ENCODE data around the gene ANKS1B.
"Not testable (repeated sequence)": the region's sequence is repeated elsewhere in the genome, so short reads cannot be mapped to it uniquely, and the experiment has no call there.

ANKS1B gene

DNA sequence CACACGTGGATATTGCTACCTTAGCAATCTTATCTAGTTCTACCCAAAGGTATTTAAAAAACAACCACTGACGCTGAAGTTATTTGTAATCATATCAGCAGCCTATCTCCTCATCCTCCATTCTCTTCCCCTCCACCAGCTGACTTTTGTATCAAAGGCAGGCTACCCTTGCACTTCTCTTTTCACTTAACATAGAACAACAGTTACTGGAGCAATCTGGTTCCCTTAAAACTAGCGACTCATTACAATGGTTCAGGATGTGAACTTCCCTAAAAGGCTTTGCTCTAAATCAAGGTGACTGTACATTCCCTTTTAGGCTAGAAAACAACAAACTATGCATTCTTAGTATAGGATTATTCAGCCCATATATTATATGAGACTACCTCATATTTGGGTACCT is 935.0 kb downstream of the ANKS1B start:
- no peak overlapping the region for H3K4me3 ChIP-seq (ENCODE audit: low read depth, low read length)
- TF ChIP-seq, protein P1, sequence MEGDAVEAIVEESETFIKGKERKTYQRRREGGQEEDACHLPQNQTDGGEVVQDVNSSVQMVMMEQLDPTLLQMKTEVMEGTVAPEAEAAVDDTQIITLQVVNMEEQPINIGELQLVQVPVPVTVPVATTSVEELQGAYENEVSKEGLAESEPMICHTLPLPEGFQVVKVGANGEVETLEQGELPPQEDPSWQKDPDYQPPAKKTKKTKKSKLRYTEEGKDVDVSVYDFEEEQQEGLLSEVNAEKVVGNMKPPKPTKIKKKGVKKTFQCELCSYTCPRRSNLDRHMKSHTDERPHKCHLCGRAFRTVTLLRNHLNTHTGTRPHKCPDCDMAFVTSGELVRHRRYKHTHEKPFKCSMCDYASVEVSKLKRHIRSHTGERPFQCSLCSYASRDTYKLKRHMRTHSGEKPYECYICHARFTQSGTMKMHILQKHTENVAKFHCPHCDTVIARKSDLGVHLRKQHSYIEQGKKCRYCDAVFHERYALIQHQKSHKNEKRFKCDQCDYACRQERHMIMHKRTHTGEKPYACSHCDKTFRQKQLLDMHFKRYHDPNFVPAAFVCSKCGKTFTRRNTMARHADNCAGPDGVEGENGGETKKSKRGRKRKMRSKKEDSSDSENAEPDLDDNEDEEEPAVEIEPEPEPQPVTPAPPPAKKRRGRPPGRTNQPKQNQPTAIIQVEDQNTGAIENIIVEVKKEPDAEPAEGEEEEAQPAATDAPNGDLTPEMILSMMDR (conservative IDR thresholded peaks at IDR 0.05; ENCODE audit: low read depth, low read length), result no peak
- no peak for DNase-seq (ENCODE audit: low read depth)

DNA sequence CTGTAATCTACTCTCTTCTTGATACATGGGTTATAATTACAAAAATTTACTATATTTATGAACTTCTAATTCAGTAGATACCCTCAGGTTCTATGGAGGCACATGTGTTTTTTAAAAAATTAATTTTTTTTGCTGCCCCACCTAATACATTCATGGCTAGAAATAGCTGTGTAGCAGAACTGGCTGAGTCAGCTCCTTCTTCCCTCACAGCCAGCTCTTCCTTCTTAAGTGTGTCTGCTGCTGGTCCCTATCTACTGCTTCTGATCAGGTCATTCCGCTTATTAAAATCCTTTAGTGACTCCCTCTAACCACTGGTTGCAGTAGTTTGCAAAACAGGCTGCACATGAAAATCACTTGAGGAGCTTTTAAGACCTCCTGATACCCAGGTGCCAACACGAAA is 939.6 kb downstream of the ANKS1B start:
- TF ChIP-seq, protein P1 (conservative IDR thresholded peaks at IDR 0.05; ENCODE audit: low read depth, low read length), result no peak
- DNase-seq (ENCODE audit: low read depth), result no peak
- H3K4me3 ChIP-seq (ENCODE audit: low read depth, low read length), result no peak overlapping the region

DNA sequence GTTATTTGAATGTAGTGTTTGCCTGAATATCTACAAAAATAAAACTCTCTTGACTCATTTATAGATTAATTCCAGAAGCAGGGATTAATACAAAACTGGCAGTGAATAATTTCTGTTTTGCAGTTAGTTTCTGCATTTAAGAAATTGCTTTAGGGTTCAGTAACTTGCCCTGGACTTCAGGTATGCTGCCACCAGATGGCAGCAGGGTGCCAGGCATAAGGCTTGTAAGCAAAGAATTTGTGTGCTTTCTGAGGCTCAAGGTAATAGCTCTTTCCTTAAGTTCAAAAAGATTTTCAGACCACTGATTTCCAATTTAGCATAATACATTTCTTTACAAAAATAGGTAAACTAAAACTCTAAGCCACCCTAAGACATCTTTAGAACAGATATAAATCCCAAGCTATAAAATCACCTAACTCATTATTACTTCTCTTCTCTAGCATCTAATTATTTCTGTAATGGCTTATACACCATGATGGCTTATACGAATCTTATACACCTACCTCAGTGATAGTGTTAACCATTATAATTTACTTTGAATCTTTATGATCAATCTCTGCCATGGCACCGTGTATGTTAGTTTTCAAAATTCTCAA is 941.3 kb downstream of the ANKS1B start:
- TF ChIP-seq, protein P1 (conservative IDR thresholded peaks at IDR 0.05; ENCODE audit: low read depth, low read length), result peak; percentile 97
- peak; percentile 81 for DNase-seq (ENCODE audit: low read depth)
- no peak overlapping the region for H3K4me3 ChIP-seq (ENCODE audit: low read depth, low read length)

DNA sequence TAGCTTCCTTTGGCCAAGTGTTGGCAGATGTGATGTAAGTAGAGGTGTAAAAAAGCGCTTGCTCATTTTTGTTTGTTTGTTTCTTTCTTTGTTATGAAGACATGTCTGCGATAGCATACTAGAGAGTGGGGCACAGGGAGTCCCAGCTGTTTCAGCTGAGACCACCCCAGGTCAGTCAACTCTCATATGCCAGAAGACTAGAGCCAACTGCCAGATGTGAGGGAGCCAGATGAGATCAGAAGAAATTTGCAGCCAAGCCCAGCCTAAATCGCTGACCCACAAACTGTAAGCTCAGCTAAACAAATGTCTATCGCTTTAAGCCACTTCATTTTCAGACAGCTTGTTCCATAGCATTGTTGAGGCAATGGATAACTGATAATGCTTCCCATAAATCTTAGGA is 942.5 kb downstream of the ANKS1B start:
- no peak overlapping the region for H3K4me3 ChIP-seq (ENCODE audit: low read depth, low read length)
- DNase-seq (ENCODE audit: low read depth), result no peak
- TF ChIP-seq, protein P1 (conservative IDR thresholded peaks at IDR 0.05; ENCODE audit: low read depth, low read length), result no peak

DNA sequence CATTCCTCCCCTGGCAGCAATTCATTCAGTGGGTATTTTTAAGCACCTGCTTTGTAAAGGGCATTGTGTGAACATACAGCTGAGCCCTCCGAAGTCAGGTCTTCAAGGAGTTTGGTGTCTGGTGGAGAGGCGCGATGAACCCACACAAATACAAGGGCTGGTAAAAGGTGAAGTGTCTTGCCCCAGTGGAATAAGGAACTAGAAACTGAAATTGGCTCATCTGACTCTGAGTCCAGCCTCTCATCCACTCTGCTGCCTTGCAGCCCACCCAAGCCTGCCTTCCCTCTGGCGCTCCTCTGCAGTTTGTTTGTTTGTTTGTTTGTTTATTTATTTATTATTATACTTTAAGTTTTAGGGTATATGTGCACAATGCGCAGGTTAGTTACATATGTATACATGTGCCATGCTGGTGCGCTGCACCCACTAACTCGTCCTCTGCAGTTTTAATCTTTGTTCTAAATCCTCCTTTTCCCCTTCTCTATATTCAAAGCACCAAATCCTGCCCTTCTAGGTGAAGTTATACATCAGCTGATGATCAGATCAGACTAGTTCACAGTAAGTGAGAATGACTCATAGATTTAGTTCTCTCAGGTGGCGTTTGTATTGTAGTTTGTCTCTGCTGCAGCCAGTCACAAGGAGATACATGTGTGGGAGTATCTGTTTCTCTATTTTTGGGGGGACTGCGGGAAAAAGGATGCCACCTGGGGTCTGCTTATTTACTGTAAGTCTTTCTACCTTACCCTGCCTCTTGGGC is 945.2 kb downstream of the ANKS1B start:
- no peak for DNase-seq (ENCODE audit: low read depth)
- H3K4me3 ChIP-seq (ENCODE audit: low read depth, low read length), result no peak overlapping the region
- TF ChIP-seq, protein P1 (conservative IDR thresholded peaks at IDR 0.05; ENCODE audit: low read depth, low read length), result no peak

DNA sequence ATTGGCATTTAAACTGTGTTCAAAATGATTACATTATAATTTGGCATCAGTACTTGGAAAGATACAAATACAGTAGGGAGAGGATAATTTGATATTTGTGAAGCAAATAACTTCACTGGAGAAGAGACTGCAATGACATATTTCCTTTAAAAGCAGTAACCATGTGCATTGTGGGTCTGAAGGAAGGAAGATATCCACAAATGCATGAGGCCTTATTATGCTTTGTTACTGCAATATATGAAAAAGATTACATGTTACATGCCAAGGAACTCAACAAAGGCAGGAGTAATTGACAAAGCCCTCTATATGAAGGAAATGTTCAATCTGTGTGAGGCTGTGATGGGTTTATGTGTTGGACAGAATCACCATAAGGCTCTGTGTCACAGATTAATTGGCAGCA is 948.2 kb downstream of the ANKS1B start:
- no peak overlapping the region for H3K4me3 ChIP-seq (ENCODE audit: low read depth, low read length)
- TF ChIP-seq, protein P1 (conservative IDR thresholded peaks at IDR 0.05; ENCODE audit: low read depth, low read length), result no peak
- DNase-seq (ENCODE audit: low read depth), result no peak

DNA sequence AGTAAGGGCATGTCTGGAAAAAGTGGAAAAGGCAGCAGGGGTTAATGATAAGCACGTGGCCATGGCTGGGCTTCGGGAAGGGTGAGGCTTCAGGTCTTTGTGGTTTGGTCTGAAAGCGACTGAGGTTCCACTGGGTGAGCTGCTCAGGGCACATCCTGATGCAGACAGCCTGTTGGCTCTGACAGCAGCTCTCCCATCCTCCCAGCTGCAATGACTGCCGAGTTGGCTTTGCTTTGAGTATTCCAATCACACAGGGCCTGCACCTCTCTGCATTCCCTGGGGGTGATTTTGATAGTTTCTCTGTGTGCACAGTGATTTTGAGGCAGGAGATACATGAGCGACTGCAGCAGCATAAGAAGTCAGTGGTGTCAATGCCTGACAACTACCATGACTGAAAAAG is 948.9 kb downstream of the ANKS1B start:
- no peak for DNase-seq (ENCODE audit: low read depth)
- no peak overlapping the region for H3K4me3 ChIP-seq (ENCODE audit: low read depth, low read length)
- TF ChIP-seq, protein P1 (conservative IDR thresholded peaks at IDR 0.05; ENCODE audit: low read depth, low read length), result no peak

DNA sequence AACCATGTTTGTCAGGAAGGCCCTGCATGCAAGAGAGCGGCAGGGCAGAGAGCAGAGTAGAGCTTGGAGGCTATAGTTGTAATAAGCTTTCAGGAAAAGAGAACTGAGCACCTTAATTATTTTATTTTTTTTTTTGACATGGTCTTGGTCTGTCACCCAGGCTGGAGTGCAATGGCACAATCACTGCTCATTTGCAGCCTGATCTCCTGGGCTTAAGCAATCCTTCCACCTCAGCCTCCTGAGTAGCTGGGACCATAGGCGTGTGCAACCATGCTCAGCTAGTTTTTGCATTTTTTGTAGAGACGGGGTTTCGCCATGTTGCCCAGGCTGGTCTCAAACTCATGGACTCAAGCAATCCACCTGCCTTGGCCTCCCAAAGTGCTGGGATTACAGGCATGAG is 950.5 kb downstream of the ANKS1B start:
- DNase-seq (ENCODE audit: low read depth); H3K4me3 ChIP-seq (ENCODE audit: low read depth, low read length): not testable (repeated sequence)

All from choroid plexus epithelial cell (primary cell).